Activated CD8-positive, alpha-beta memory T cell treated with anti-CD3 and anti-CD28 coated beads, Interleukin-2, amount 50 U/mL, for 1 hour (primary cell): ENCODE results near the gene SGSH.

Source experiments
- DNase-seq: peaks from one replicate; pipeline ENCODE4 v3.0.0-alpha.2; 2020; ENCODE audit errors: extremely low read depth

The SGSH gene

DNA sequence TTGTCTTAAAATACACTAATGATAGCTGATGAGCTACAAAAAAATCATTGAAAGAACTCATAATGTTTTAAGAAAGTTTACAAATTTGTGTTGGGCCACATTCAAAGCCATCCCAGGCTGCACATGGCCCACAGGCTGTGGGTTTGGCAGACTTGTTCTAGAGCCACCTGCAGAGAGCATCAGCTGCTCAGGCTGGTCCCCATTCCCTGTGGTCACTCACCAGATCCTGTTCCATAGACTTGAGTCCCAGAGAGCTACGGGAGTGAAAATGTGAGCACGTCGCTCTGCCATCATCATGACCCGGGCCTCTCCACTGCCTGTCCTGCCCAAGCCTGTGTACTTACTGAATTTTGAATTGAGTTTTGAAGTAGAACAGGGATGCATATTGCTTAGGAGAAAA is 7.0 kb upstream of the SGSH start:
- no peak for DNase-seq

DNA sequence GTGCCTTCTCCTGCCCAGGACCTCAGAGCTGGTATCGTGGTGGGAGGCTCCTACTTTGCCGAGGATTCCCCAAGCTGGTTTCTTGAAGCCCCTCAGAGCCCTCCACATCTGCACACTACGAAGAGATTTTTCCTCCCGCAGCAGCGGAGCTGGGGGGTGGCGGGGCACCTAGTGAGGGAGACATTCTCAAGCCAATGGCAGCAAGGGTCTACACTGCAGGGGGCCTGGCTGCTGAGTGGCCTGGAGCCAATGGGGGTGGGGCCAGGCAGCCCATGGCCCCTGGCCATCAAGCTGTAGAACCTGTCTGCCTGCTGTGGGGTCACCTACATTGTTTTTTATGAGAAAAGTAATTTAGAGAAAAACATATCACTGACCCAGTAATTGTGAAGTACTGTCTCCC is 5.1 kb upstream of the SGSH start:
- DNase-seq = no peak

DNA sequence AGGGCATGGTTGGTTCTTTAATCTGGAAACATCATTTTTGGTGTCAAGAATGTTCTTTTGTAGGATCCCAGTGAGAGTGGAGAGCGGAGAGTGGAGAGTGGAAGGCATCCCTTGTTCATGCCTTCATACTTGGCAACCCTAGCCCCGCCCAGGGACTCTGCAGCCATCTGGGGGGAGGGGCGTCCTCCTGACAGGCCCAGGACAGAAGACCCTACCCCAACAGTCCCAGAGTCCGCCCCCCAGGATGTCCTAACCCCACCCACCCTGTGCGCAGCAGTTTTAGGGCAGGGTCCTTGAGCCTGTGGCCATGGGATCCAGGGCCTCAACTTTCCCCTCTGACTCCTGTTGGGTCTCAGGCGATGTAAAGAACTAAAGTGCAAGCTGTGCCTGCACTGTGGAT is 4.5 kb upstream of the SGSH start:
- DNase-seq = no peak

DNA sequence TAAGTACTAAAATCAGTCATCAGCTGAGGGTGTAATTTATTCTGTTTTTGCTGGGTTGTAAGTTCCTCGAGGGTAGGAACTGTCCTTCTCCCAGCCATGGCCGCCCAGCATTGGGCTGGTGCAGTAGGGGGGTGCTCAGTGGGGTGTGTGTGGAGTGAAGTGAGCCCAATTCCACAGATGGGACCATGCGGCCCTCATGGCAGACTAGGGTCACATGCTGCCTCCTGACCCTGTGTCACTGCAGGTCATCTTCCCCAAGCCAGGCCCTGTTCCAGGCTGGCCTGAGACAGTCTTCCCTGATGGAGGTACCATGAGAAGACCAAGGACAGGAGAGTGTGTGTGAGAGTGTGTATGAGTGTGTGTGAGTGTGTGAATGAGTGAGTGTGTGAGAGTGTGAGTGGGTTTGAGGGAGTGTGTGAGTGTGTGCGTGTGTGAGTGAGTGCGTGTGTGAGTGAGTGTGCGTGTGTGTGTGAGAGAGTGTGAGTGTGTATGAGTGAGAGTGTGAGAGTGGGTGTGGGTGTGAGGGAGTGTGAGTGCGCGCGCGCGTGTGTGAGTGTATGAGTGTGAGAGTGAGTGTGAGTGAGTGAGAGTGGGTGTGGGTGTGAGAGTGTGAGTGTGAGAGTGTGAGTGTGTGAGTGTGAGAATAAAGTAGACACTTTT is 3.8 kb upstream of the SGSH start:
- no peak for DNase-seq

DNA sequence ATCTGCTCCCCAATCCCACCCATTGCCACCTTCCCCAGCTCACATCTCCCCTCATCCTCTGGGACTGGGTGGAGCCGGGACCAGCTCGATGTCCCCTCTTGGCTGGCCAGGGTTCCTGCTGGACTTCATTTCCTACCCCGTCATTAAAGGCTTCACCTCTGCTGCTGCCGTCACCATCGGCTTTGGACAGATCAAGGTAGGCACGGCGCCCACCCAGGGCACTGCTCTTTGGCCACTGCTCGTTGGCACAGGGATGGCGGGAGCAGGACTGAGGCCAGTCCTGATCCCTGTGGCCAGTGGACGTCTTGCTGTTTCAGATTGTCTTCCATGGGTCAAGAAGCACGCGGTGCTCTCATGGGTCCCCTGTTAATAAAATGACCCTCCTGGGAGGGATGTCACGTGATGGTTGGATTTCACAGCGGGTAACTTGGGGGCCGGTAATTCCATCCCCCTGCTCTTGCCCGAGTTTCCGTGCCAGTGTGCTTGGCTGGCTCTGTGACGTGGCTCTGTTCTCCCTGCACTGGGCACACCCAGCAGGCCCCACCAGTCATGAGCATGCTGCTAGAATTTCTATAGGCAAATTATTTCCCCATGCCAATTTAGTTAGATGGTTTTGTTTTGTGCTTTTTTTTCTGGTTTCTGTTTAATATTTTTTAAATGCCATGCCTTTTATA is 3.1 kb upstream of the SGSH start:
- DNase-seq = no peak

DNA sequence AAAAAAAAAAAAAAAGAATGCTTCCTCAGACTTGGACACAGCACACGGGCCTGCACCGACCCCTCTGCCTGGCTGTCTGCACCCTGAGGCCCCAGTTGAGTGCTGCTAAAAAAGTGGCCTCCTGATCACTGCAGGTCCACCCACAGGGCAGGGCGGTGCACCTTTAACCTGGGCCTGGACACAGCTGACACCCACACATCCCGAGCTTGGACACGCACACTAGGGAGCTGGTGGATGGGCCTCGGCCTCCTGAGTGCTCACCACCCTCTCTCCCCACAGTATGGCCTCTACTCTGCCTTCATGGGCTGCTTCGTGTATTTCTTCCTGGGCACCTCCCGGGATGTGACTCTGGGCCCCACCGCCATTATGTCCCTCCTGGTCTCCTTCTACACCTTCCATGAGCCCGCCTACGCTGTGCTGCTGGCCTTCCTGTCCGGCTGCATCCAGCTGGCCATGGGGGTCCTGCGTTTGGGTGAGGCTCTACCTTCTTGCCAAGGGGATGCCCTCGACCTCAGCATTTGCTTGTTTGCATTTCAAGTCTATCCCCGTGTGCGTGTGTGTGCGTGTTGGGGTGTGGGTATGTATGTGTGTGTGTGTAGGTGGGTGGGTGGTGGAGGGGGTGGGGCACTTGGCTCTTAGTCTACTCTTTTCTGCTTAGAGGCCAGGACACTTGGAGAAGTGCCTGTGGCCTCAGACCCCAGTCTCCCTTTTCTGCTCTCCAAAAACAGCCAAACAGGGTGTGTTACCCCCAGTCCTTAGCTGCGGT is 2.4 kb upstream of the SGSH start:
- DNase-seq = no peak

DNA sequence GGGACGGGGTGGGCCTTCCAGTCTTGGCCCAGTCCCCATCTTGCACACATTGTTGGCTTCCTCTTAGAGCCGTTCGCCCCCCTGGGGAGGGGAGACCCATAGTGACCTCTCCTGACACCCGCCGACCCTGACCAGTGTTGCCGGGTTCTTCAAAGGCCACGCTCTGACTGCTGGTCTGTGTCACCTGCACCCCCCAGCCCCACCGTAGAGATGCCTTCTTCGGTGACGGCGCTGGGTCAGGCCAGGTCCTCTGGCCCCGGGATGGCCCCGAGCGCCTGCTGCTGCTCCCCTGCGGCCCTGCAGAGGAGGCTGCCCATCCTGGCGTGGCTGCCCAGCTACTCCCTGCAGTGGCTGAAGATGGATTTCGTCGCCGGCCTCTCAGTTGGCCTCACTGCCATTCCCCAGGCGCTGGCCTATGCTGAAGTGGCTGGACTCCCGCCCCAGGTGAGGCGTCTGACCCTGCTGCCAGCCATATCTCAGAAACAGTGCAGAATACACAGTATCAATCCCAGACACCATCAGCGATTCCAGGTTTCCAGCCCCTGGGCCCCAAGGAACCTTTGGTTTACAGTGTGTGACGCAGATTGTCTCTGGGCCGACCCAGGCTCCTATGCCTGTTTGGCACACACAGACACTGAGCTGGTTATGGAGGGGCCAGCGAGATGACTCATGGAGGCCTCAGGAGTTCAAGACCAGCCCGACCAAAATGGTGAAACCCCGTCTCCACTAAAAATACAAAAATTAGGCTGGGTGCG is 1.4 kb upstream of the SGSH start:
- DNase-seq = no peak

DNA sequence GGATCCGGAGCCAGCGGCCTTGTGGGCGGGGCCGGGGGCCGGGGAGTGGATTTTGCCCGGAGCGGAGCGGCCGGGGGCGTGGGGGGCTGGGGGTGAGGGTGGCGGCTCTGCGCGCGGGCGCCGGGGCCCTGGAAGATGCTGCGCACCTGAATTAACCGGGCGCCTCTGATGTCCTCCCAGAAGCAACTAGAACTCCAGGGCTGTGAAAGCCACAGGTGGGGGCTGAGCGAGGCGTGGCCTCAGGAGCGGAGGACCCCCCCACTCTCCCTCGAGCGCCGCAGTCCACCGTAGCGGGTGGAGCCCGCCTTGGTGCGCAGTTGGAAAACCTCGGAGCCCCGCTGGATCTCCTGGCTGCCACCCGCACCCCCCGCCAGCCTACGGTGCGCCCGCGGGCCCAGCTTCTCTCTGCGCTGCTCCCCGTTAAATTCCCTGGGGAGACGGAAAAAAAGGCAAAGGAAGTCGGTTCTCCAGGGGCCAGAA is 643 bp upstream of the SGSH start:
- DNase-seq = no peak

DNA sequence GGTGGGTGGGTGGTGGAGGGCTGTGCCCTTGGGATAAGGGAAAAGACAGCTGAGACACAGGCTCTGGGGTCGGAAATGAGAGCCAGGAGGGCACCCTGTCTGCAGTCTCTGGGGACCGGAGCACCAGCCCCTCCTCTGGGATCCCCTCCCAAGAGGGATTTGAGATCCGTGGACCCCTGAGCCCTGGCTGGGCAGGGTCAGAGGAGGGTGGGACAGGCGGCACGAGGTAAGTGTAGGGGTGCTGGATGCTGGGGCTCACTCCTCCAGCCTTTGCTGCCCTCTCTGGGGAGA is 425 bp downstream of the SGSH start:
- DNase-seq = no peak

DNA sequence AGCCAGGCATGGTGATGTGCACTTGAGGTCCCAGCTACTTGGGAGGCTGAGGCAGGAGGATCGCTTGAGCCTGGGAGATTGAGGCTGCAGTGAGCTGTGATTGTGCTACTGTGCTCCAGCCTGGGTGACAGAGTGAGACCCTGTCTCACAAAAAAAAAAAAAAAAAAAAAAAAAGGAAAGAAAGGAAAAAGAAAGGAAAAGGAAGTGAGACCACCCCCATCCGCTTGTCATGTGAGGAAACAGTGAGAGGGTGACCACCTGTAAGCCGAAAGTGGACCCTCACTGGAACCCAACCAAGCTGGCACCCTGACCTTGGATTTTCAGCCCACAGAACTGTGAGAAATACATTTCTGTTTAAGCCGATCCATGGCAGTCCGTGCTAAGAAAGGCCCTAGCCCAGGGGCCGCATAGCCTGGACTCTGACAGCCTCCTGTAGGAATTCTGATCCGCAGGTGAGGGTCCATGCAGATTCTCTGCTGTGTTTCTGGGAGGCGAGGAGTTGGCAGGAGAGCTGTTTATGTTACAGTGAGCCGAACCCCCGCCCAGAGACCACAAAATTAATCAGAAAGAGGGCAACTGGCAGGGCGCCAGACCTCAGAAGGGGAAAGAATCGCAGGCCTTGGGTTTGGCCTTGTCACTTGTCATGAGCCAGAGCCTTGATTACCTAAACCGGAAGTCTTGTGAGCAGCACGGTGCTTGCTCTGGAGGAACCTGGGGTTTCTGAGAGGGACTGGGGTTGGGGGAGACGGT is 945 bp downstream of the SGSH start:
- peak; percentile 92 for DNase-seq

DNA sequence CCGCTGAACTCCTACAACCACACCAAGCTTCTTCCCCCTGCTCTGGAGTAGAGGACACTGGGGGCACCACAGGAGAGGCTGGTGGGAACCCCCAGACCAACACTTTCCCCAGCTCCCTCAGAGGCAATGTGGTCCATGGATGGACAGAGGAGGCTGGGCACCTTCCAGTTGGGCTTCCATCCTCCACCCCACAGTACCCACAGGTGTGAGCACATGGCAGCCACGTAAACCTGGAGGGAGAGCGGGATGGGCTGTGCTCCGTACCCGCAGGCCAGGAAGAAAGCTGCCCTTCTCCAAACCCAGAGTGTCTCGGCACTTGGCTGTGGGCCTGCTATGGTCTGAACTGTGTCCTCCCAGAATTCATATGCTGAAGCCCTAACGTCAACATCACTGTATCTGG is 1.7 kb downstream of the SGSH start:
- no peak for DNase-seq

DNA sequence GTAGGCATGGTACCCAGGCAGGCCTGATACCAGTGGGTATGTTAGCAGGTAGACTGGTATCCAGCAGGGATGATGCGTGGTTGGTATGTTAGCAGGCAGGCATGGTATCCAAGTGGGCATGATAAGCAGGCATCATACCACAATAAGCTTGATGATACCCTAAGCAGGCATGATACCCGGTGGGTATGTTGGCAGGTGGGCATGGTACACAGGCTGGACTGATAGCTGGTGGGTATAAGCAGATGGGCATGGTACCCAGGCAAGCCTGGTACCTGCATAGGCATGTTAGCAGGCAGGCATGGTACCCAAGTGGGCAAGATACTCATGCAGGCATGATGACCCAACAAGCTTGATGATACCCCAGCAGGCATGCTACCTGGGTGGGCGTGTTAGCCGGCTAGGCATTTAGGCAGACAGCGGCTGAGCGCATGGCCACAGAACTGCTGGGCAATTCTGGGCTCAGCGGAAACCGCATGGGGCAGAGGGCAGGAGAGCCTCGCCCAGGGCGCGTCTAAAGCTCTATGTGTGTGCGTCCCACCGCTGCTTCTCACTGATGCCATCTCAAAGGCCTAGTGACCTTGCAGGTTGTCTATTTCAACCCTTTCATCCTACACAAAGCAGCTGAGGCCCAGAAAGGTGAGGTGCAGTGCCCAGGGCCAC is 2.3 kb downstream of the SGSH start:
- DNase-seq = no peak

DNA sequence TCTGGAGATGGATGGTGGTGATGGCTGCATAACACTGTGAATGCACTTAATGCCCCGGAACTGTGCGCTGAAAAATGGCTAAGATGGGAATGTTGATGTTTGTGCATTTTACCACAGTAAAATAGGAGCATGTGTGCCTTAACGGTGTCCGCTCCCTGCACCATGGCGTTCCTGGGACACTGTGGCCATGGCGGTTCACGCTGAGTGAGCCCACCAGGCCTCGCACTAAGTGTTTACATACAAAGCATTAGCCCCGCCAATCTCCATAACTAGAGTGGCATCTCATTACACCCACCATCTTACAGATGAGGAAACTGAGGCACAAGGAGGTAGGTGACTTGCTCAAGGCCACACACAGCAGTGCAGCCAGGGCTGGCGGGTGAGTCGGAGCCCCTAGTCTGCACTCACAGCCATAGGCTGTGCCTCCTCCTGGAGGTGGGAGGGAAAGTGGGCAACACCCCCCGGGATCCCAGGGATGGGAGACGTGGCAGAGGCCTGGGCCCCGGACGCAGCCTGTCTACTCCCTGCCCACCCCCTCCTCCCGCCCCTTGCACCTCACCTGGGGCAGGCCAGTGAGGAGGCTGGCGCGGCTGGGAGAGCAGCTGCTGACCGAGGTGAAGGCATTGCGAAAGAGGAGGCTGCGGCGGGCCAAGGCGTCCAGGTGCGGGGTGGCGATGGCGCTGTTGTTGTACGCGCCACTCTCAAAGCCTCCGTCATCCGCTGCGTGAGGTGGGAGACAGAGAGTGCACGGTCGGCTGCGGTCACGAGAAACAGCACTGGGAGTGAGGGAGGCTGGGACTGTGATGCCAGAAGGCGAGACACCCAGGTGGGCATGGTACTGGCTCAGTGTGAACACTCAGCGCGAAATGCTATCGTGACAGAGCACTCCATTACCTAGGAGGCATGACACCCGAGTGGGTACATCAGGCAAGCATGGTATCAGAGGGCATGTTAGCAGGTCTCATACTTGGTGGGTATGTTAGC is 3.4 kb downstream of the SGSH start:
- DNase-seq = no peak

DNA sequence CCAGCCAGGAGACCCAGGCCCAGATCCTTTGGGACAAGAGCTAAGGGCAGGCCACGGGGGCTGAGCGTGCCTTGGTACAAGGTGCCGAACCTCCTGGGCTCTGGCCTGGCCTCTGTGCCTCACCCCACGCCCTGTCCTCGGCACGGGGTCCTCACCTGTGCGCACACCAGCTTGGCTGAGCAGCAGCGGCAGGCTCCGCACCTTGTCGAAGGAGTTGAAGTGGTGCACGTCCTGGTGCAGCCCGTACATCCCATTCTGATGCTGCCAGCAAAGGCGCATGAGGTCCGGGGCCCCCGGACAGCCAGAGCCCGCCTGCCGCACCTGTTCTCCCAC is 5.3 kb downstream of the SGSH start:
- no peak for DNase-seq

DNA sequence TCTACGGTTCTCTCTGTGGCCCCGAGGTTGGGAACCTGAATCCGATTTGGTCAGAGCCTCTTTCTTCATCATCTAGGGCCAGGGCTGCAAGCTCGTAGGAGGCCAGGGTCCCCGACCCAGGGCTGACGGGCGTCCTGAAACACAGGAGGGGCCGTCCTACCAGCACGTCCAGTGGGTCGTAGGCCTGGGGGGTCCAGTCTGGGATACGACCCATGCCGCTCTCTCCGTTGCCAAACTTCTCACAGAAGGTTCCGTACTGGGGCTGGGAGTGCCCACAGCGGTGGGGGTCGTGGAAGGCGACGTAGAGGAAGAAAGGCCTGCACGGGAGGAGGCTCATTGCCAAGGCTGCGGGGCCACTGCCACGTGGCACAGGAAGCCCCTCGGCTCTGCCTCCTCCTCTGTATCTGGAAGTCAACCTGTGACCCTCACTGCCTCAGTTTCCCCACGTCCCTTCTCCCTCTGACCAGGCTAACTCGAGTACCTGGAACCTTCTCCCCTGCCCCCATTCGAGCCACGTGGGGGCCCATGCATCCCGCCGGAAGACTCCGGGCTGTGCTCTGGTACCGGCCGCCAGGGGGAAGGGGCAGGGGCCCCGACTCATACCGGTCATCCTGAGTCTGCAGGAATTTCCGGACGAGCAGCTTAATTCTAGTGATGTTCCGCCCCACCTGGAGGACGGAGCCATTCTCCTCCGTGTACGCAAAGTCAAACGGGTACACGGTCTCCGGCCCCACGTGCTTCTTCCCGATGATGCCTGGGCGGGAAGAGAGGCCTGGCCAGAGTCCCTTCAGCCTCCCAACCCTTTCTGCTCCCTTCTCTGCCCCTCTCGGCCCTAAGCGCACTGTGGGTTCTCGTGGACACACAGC is 5.9 kb downstream of the SGSH start:
- no peak for DNase-seq

DNA sequence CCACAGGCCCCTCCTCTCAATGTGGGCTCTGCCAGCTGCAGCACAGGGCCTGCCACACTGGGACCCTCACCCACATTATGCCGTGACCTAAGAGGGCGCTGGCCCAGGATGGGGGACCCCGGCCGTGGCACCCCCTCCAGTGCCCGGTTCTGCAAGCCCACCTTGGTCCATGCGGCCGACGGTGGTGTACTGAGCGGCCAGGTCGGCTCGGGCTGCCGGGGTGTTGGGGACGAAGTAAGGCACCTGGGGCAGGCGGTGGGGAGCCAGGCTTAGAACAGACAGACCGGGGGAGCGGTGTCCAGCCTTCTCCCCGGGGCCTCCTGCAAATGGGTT is 6.5 kb downstream of the SGSH start:
- DNase-seq = no peak

DNA sequence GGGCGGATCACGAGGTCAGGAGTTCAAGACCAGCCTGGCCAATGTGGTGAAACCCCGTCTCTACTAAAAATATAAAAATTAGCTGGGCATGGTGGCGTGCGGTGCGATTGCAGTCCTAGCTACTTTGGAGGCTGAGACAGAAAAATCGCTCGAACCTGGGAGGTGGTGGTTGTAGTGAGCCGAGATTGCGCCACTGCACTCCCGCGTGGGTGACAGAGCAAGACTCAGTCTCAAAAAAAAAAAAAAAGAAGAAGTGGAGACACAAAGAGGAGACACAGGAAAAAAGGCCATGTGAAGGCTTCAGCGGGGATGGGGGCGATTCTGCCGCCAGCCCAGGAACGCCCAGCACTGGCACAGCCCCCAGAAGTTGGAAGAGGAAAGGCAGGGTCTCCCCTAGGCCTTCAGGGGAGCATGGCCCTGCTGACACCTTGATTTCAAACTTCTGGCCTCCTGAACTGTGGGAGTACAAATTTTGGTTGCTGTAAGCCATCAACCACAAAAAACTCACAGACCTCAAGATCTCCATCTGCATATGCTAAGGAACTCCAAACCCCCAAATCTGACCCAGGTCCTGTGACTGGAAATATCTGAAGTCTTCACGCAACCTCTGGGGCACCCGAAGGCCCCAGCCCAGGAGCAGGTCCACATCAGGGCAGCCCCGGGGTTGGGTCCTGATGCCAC is 7.0 kb downstream of the SGSH start:
- DNase-seq = no peak

DNA sequence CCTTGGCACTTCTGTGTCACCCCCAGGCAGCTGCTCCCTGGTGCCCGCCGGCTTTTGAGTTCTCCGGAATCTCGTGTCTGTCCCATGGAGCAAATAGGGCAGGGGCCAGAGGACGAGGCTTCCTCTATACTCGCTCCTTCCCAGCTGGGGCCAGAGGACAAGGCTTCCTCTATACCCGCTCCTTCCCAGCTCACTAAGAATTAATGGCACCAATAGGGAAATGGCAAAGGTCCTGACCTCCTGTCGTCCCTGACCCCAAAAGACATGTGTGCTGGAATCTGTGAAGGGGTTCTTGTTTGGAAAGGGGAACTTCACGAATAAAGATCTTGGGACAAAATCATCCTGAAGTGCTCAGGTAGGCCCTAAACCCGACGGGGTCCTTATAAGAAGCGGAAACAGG is 7.6 kb downstream of the SGSH start:
- no peak for DNase-seq

DNA sequence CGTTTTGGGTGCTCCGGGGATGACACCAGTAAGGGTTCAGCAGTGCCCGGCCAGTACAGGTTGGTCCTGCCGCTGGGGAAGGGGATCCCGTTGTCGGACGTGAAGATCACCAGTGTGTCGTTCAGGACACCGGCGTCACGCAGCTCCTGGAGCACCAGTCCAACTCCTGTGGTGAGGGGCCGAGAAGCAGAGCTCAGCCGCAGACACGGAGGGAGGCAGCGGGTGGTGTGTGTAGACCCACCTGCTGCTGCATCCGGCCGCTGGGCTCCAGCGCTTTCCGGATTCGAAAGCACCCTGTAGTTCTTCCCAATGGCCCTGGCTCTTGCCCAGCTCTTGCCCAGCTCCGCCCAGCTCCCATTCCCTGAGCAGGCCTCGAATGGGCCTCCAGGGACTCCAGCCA is 8.0 kb downstream of the SGSH start:
- no peak for DNase-seq
